HCT116 (cell line): ENCODE data around the gene GMPR2. TPM values are rescaled to one million over a fixed set of nuclear protein-coding genes. Genes with fewer than 3 reads are reported as not detected.

ENCODE experiments used
- ATAC-seq: fragments of 200-7000 bp; cut with Tn5 transposase; 2 replicates; pipeline ENCODE4 v1.9.1; 2020; ENCODE audit warnings: mild to moderate bottlenecking, moderate library complexity
- BruUV-seq: library from RNA; stranded (reverse); fragments of 400-500 nt; replicated peaks from 2 replicates; lab custom pipeline; 2021; lab: Mats Ljungman, UMichigan
- CTCF ChIA-PET: fragments of 300-600 bp; sonication (Branson Sonifier 250); formaldehyde crosslinking; loops from one replicate; lab custom pipeline; 2021; ENCODE audit warnings: antibody characterized with exemption; lab: Charles Lee
- POLR2A ChIA-PET: fragments of 300-600, 350-600 bp; sonication (Branson Sonifier 250); formaldehyde crosslinking; loops from one replicate; lab custom pipeline; 2021; ENCODE audit warnings: antibody characterized with exemption; lab: Charles Lee
- RAD21 ChIA-PET, 2 experiments: fragments of 300-600 bp; sonication (Branson Sonifier 250); formaldehyde crosslinking; loops; one replicate each; lab custom pipeline; 2023; ENCODE audit warnings: low total read pairs in 2 of 2; ENCODE audit not compliant: uncharacterized antibody in 2 of 2, unreplicated experiment in 2 of 2, low non-redundant PET in 1 of 2; lab: Charles Lee
- DNase-seq: peaks from one replicate; pipeline ENCODE4 v3.0.0-alpha.2; 2010; ENCODE audit warnings: low read depth, low spot score
- H2AFZ ChIP-seq: fragments of 200-600 bp; shearing (Covaris generic), sonication (generic); 2 replicates; pipeline ENCODE4 v1.6.1; 2017; ENCODE audit warnings: low read depth, mixed run types, mixed read lengths, antibody characterized with exemption, low read length; ENCODE audit not compliant: poor library complexity, severe bottlenecking
- H3K27ac ChIP-seq: 2 replicates; pipeline ENCODE4 v1.5.1; 2012; ENCODE audit warnings: low read depth, low read length
- H3K27me3 ChIP-seq: fragments of 200-600 bp; sonication (generic); 2 replicates; pipeline ENCODE4 v1.6.1; 2016; ENCODE audit warnings: mixed run types, low read length, mixed read lengths; ENCODE audit not compliant: insufficient read depth
- H3K36me3 ChIP-seq, 2 experiments: fragments of 200-500 bp in 1 of 2; fragments of 200-600 bp in 1 of 2; sonication (Bioruptor generic) in 1 of 2; sonication (generic) in 1 of 2; 2 replicates each; pipeline versions ENCODE4 v1.5.1 to v1.6.1; 2014 to 2016; ENCODE audit warnings: low read length in 2 of 2, inconsistent platforms in 1 of 2, mixed read lengths in 1 of 2, mixed run types in 1 of 2; ENCODE audit not compliant: insufficient read depth in 2 of 2, control insufficient read depth in 1 of 2
- H3K4me1 ChIP-seq, 2 experiments: fragments of 200-600 bp in 1 of 2; sonication (generic) in 1 of 2; 2 replicates each; pipeline versions ENCODE4 v1.5.1 to v1.6.1; 2012 to 2017; ENCODE audit warnings: low read length in 2 of 2, inconsistent platforms in 1 of 2, mild to moderate bottlenecking in 1 of 2, mixed read lengths in 1 of 2, mixed run types in 1 of 2, moderate library complexity in 1 of 2; ENCODE audit not compliant: insufficient read depth in 2 of 2, control insufficient read depth in 1 of 2
- H3K4me2 ChIP-seq: fragments of 200-600 bp; sonication (generic); 2 replicates; pipeline ENCODE4 v1.6.1; 2017; ENCODE audit warnings: mixed run types, low read length, mixed read lengths
- H3K4me3 ChIP-seq, 2 experiments: fragments of 200-600 bp in 1 of 2; sonication (generic) in 1 of 2; replicated peaks in 1 of 2; 2 replicates each; pipeline ENCODE4 v1.5.1; 2011 to 2016; ENCODE audit warnings: low read length in 2 of 2, control low read depth in 1 of 2, low read depth in 1 of 2, mild to moderate bottlenecking in 1 of 2, mixed read lengths in 1 of 2, mixed run types in 1 of 2
- H3K79me2 ChIP-seq: fragments of 200-600 bp; sonication (generic); 2 replicates; pipeline ENCODE4 v1.6.1; 2017; ENCODE audit warnings: mild to moderate bottlenecking, mixed run types, low read length, moderate library complexity, mixed read lengths; ENCODE audit not compliant: insufficient read depth
- H3K9ac ChIP-seq: fragments of 200-600 bp; sonication (generic); 2 replicates; pipeline ENCODE4 v1.6.1; 2016; ENCODE audit warnings: low read length, mixed read lengths
- H3K9me2 ChIP-seq: fragments of 200-600 bp; sonication (generic), shearing (Covaris generic); 2 replicates; pipeline ENCODE4 v1.6.1; 2017; ENCODE audit warnings: mixed run types, mild to moderate bottlenecking, moderate library complexity; ENCODE audit not compliant: insufficient read depth
- H3K9me3 ChIP-seq, 2 experiments: fragments of 200-500 bp in 1 of 2; fragments of 200-600 bp in 1 of 2; sonication (Bioruptor generic) in 1 of 2; sonication (generic) in 1 of 2; 2 replicates each; pipeline ENCODE4 v1.6.1; 2014 to 2017; ENCODE audit warnings: low read length in 2 of 2, mixed read lengths in 2 of 2, inconsistent platforms in 1 of 2, low read depth in 1 of 2, mild to moderate bottlenecking in 1 of 2, mixed run types in 1 of 2, moderate library complexity in 1 of 2; ENCODE audit not compliant: control insufficient read depth in 1 of 2, insufficient read depth in 1 of 2
- H4K20me1 ChIP-seq: fragments of 200-600 bp; sonication (generic), shearing (Covaris generic); 2 replicates; pipeline ENCODE4 v1.6.1; 2017; ENCODE audit warnings: mixed run types, mild to moderate bottlenecking, moderate library complexity; ENCODE audit not compliant: insufficient read depth
- EZH2 ChIP-seq: fragments of 200-600 bp; sonication (generic); IDR thresholded peaks from 2 replicates; pipeline ENCODE4 v1.6.1; 2017; ENCODE audit warnings: antibody characterized with exemption, mixed run types
- REST ChIP-seq: IDR thresholded peaks from 2 replicates; pipeline ENCODE4 v1.6.1; 2012; ENCODE audit warnings: low read depth
- SP1 ChIP-seq: IDR thresholded peaks from 2 replicates; pipeline ENCODE4 v1.6.1; 2012; ENCODE audit warnings: low read depth
- YY1 ChIP-seq: IDR thresholded peaks from 2 replicates; pipeline ENCODE4 v1.6.1; 2011; ENCODE audit warnings: low read length, low read depth, moderate library complexity, mild to moderate bottlenecking; ENCODE audit not compliant: insufficient replicate concordance; ENCODE audit errors: extremely low read depth
- ZFX ChIP-seq: fragments of 450-650 bp; IDR thresholded peaks from 2 replicates; pipeline ENCODE4 v1.6.1; 2017
- intact Hi-C: fragments of 100-400 bp; cut with micrococcal nuclease; formaldehyde crosslinking; loops from 2 replicates; pipeline ENCODE4 v1.10.0; 2022
- total RNA-seq: library from RNA; stranded (reverse); gene quantifications from one replicate; pipeline ENCODE4 v1.2.1, GENCODE V29; 2021; ENCODE audit not compliant: unreplicated experiment
- TF ChIP-seq, protein P1 (sequence below): IDR thresholded peaks from 2 replicates; pipeline ENCODE4 v1.6.1; 2011; ENCODE audit warnings: mild to moderate bottlenecking, low read length, moderate library complexity; ENCODE audit not compliant: insufficient replicate concordance; ENCODE audit errors: extremely low read depth

Gene GMPR2
- total RNA-seq, 1 experiment from 2014 or later, result 66.9 TPM

GRCh38 chr14:24270537-24271133 lies 37.9 kb downstream of the GMPR2 start:
- no TSS peak for BruUV-seq

More at GRCh38 chr14:24270537-24271133, 37.9 kb downstream of the GMPR2 start:
- ATAC-seq (no peak), DNase-seq (peak; percentile 8)
- Histone ChIP-seq H2AFZ (no peak overlapping the region), H3K9me3 (no peaks in the 10 kb centered on the region), H3K27me3 (no peaks in the 10 kb centered on the region), H3K79me2 (peaks cover 4% of the 10 kb centered on the region; the same call in 1 of the 2 replicates), H3K4me1 (peaks cover 9 to 22% of the 10 kb centered on the region in 2 experiments; a peak in 3 of 4 replicates), H3K27ac (peak overlapping the region; percentile 86), H3K9ac (peak overlapping the region; percentile 94), H3K9me2 (no peaks in the 10 kb centered on the region), H3K4me3 (peak overlapping the region; percentile 79 to 92), H3K36me3 (no peaks in the 10 kb centered on the region; a peak in 1 of 4 replicates), H4K20me1 (no peaks in the 10 kb centered on the region), H3K4me2 (peak overlapping the region; percentile 98)
- ChIA-PET CTCF (interaction anchor here (0.7 to 2.0 kb wide), 9 partner anchors 9 to 161 kb away, joined by 3 to 17 read pairs (median 5); partner anchors contain the start of genes CIDEB, MDP1 and TINF2), POLR2A (interaction anchor here (0.8 to 2.7 kb wide), 11 partner anchors 8 to 166 kb away, joined by 3 to 20 read pairs (median 5); partner anchors contain the start of genes DHRS1, NOP9, PSME2 and TGM1), RAD21 (interaction anchor here in 1 of 2 experiments (0.7 kb wide), 1 partner anchor 27 kb away, joined by 3 read pairs; no protein-coding TSS in a partner anchor)
- intact Hi-C loops, result loop anchor here (1.0 kb wide), 1 partner anchor 28 kb away; the partner anchor contains the start of gene TINF2
- TF ChIP-seq YY1 (no peak), EZH2 (no peak), SP1 (no peak), REST (no peak), ZFX (no peak)
- TF ChIP-seq, protein P1, sequence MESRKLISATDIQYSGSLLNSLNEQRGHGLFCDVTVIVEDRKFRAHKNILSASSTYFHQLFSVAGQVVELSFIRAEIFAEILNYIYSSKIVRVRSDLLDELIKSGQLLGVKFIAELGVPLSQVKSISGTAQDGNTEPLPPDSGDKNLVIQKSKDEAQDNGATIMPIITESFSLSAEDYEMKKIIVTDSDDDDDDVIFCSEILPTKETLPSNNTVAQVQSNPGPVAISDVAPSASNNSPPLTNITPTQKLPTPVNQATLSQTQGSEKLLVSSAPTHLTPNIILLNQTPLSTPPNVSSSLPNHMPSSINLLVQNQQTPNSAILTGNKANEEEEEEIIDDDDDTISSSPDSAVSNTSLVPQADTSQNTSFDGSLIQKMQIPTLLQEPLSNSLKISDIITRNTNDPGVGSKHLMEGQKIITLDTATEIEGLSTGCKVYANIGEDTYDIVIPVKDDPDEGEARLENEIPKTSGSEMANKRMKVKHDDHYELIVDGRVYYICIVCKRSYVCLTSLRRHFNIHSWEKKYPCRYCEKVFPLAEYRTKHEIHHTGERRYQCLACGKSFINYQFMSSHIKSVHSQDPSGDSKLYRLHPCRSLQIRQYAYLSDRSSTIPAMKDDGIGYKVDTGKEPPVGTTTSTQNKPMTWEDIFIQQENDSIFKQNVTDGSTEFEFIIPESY, result no peak
